MM.1S (cell line): ENCODE measurements around the gene IQSEC1.

ENCODE experiments used
- DNase-seq: peaks from one replicate; pipeline ENCODE4 v3.0.0-alpha.2; 2015
- H2AFZ ChIP-seq: fragments of 300-600 bp; sonication (generic); 2 replicates; pipeline ENCODE4 v1.6.0; 2016; ENCODE audit warnings: antibody characterized with exemption, low read length
- H3F3A ChIP-seq: fragments of 300-600 bp; sonication (generic); 2 replicates; pipeline ENCODE4 v1.6.1; 2016; ENCODE audit warnings: mild to moderate bottlenecking, antibody characterized with exemption, low read length, moderate library complexity, mixed read lengths; ENCODE audit not compliant: insufficient read depth
- H3K27ac ChIP-seq: fragments of 300-600 bp; sonication (generic); 2 replicates; pipeline ENCODE4 v1.5.1; 2016; ENCODE audit warnings: mild to moderate bottlenecking, low read length
- H3K27me3 ChIP-seq: fragments of 300-600 bp; sonication (generic); replicated peaks from 2 replicates; pipeline ENCODE4 v1.6.0; 2016; ENCODE audit warnings: low read length; ENCODE audit not compliant: insufficient read depth
- H3K36me3 ChIP-seq: fragments of 300-600 bp; sonication (generic); replicated peaks from 2 replicates; pipeline ENCODE4 v1.6.1; 2016; ENCODE audit warnings: mild to moderate bottlenecking, low read length, mixed read lengths; ENCODE audit not compliant: insufficient read depth
- H3K4me1 ChIP-seq: fragments of 300-600 bp; sonication (generic); 2 replicates; pipeline ENCODE4 v1.6.1; 2016; ENCODE audit warnings: low read length, mixed read lengths
- H3K4me2 ChIP-seq: fragments of 300-600 bp; sonication (generic); 2 replicates; pipeline ENCODE4 v1.6.0; 2016; ENCODE audit warnings: low read depth, low read length
- H3K4me3 ChIP-seq: fragments of 300-600 bp; sonication (generic); 2 replicates; pipeline ENCODE4 v1.5.1; 2016; ENCODE audit warnings: low read length, mixed read lengths
- H3K79me2 ChIP-seq: fragments of 300-600 bp; sonication (generic); 2 replicates; pipeline ENCODE4 v1.6.1; 2016; ENCODE audit warnings: mixed run types, low read length, mixed read lengths
- H3K9ac ChIP-seq: fragments of 300-600 bp; sonication (generic); 2 replicates; pipeline ENCODE4 v1.6.1; 2016; ENCODE audit warnings: low read length, mixed read lengths
- H3K9me2 ChIP-seq: fragments of 300-600 bp; sonication (generic); replicated peaks from 2 replicates; pipeline ENCODE4 v1.6.1; 2016; ENCODE audit warnings: mild to moderate bottlenecking, low read length, mixed read lengths; ENCODE audit not compliant: insufficient read depth
- H3K9me3 ChIP-seq: fragments of 300-600 bp; sonication (generic); replicated peaks from 2 replicates; pipeline ENCODE4 v1.6.1; 2016; ENCODE audit warnings: mild to moderate bottlenecking, low read length, mixed read lengths; ENCODE audit not compliant: insufficient read depth
- H4K20me1 ChIP-seq: fragments of 300-600 bp; sonication (generic); 2 replicates; pipeline ENCODE4 v1.6.1; 2016; ENCODE audit warnings: mild to moderate bottlenecking, low read length, moderate library complexity, mixed read lengths; ENCODE audit not compliant: insufficient read depth
- EZH2 ChIP-seq: fragments of 300-600 bp; sonication (generic); optimal IDR thresholded peaks from 2 replicates; pipeline ENCODE3; 2017; ENCODE audit warnings: low read depth, mild to moderate bottlenecking, antibody characterized with exemption, low read length, mixed read lengths
- EZH2phosphoT487 ChIP-seq: fragments of 300-600 bp; sonication (generic); IDR thresholded peaks from 2 replicates; pipeline ENCODE4 v1.6.1; 2018; ENCODE audit warnings: antibody characterized with exemption, low read length
- TF ChIP-seq, protein P1 (sequence below): fragments of 300-600 bp; sonication (generic); IDR thresholded peaks from 2 replicates; pipeline ENCODE4 v1.5.1; 2016; ENCODE audit warnings: antibody characterized with exemption, low read length, mixed read lengths

The IQSEC1 gene

DNA sequence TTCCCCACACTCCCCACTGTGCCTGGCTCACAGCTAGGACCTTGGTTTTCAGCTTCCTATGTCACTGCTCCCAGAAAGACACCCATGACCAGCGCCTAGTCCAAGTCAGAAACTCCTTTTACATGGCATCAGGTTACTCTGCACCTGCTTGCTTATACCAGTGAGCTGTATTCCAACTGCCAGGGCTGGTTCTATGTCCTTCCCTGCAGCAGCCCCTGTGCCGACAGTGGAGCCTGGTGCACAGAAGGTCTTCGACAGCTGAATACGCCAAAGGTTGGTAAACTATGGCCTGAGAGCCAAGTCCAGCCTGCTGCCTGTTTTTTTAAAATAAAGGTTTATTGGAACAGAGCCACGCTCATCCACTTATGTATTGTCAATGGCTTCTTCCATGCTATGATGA, 102.5 kb downstream of the IQSEC1 start:
- Histone ChIP-seq H2AFZ (no peak overlapping the region), H3K4me3 (no peak overlapping the region), H3K27me3 (no peaks in the 10 kb centered on the region), H3K36me3 (no peaks in the 10 kb centered on the region; the same call in 1 of the 2 replicates), H3K9me2 (no peaks in the 10 kb centered on the region), H4K20me1 (peaks cover 14% of the 10 kb centered on the region; the same call in 1 of the 2 replicates), H3K4me2 (no peak overlapping the region), H3F3A (peaks cover 4% of the 10 kb centered on the region; the same call in 1 of the 2 replicates), H3K9me3 (no peaks in the 10 kb centered on the region), H3K9ac (no peak overlapping the region), H3K79me2 (peaks cover 83% of the 10 kb centered on the region), H3K4me1 (peaks cover 19% of the 10 kb centered on the region), H3K27ac (no peak overlapping the region)
- DNase-seq: no peak
- no peak for TF ChIP-seq EZH2phosphoT487
- no peak for TF ChIP-seq EZH2
- TF ChIP-seq, protein P1, sequence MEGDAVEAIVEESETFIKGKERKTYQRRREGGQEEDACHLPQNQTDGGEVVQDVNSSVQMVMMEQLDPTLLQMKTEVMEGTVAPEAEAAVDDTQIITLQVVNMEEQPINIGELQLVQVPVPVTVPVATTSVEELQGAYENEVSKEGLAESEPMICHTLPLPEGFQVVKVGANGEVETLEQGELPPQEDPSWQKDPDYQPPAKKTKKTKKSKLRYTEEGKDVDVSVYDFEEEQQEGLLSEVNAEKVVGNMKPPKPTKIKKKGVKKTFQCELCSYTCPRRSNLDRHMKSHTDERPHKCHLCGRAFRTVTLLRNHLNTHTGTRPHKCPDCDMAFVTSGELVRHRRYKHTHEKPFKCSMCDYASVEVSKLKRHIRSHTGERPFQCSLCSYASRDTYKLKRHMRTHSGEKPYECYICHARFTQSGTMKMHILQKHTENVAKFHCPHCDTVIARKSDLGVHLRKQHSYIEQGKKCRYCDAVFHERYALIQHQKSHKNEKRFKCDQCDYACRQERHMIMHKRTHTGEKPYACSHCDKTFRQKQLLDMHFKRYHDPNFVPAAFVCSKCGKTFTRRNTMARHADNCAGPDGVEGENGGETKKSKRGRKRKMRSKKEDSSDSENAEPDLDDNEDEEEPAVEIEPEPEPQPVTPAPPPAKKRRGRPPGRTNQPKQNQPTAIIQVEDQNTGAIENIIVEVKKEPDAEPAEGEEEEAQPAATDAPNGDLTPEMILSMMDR: no peak

DNA sequence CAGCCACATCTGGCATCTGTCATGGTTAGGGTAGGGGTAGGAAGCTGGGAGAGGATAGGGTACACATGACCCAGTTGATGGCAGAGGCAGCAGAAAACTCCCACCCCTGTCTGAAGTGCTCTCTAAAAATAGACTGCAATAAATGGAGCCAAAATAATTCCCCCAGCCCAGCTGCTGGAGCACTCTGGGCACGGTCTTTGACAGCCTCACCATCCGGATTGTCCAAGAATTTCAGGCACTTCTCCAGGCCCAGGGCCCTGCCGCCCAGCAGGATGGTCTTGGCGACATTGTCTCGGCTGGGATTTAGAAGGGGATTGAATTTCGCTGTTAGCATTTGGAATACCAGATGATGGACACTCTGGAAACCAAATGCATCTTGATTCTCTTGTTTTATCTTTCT, 103.7 kb downstream of the IQSEC1 start:
- H2AFZ ChIP-seq: no peak overlapping the region
- no peak for DNase-seq
- no peaks in the 10 kb centered on the region; the same call in 1 of the 2 replicates for H3K36me3 ChIP-seq
- H3K79me2 ChIP-seq: peaks cover 83% of the 10 kb centered on the region
- peaks cover 14% of the 10 kb centered on the region; the same call in 1 of the 2 replicates for H4K20me1 ChIP-seq
- H3K27ac ChIP-seq: no peak overlapping the region
- no peaks in the 10 kb centered on the region for H3K27me3 ChIP-seq
- no peak overlapping the region for H3K9ac ChIP-seq
- no peak overlapping the region for H3K4me2 ChIP-seq
- H3K9me3 ChIP-seq: no peaks in the 10 kb centered on the region
- H3K9me2 ChIP-seq: no peaks in the 10 kb centered on the region
- H3K4me3 ChIP-seq: no peak overlapping the region
- peaks cover 19% of the 10 kb centered on the region for H3K4me1 ChIP-seq
- peaks cover 4% of the 10 kb centered on the region; the same call in 1 of the 2 replicates for H3F3A ChIP-seq
- TF ChIP-seq, protein P1: no peak
- TF ChIP-seq EZH2phosphoT487 (no peak), EZH2 (no peak)

DNA sequence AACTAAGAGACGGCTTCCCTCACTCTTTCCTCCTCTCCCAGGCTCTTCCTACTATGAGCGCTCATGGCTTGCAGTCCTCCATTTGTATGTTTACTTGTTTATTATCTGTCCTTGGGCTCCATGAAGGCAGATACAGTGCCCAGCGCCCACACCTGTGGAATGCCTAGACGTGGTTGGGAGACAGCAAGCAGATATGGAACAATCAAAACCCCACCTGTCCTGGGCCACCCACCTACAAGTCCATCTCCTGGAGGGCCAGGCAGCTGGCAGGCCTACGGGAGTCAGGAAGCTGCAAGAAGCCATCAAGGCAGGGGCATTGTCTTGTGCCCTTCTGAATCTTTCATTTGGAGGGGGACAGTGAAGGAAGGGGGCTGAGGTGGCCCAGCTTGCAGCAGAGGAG, 104.7 kb downstream of the IQSEC1 start:
- Histone ChIP-seq H3K9me2 (no peaks in the 10 kb centered on the region), H3K4me1 (peaks cover 12% of the 10 kb centered on the region), H3K4me3 (no peak overlapping the region; the same call in 1 of the 2 replicates), H3K79me2 (peaks cover 83% of the 10 kb centered on the region), H3K27me3 (no peaks in the 10 kb centered on the region), H3K9ac (no peak overlapping the region), H3K27ac (no peak overlapping the region), H4K20me1 (peaks cover 21% of the 10 kb centered on the region; the same call in 1 of the 2 replicates), H3K36me3 (no peaks in the 10 kb centered on the region; the same call in 1 of the 2 replicates), H2AFZ (no peak overlapping the region), H3F3A (no peaks in the 10 kb centered on the region), H3K4me2 (peak overlapping the region; percentile 93; the same call in 1 of the 2 replicates), H3K9me3 (no peaks in the 10 kb centered on the region)
- no peak for DNase-seq
- TF ChIP-seq EZH2 (no peak), EZH2phosphoT487 (no peak)
- TF ChIP-seq, protein P1: no peak
